Neural cell (in vitro differentiated cells): Measurements from ENCODE around the gene GLB1L2. TPM values are rescaled to one million over a fixed set of nuclear protein-coding genes. Genes with fewer than 3 reads are reported as not detected.

Experiments used
- H2AFZ ChIP-seq: fragments of 200-600, 300-800 bp; sonication (generic), shearing (Covaris generic); 2 replicates; pipeline ENCODE4 v1.6.0; 2014; ENCODE audit warnings: low read depth, mild to moderate bottlenecking, antibody characterized with exemption, low read length, moderate library complexity
- H3F3A ChIP-seq: fragments of 200-600 bp; shearing (Covaris generic); 2 replicates; pipeline ENCODE4 v1.6.1; 2016; ENCODE audit warnings: mild to moderate bottlenecking, moderate library complexity, mixed read lengths, antibody characterized with exemption, low read length; ENCODE audit not compliant: insufficient read depth, poor library complexity, severe bottlenecking
- H3K27ac ChIP-seq: fragments of 200-600, 300-800 bp; sonication (generic), shearing (Covaris generic); 2 replicates; pipeline ENCODE4 v1.5.1; 2014; ENCODE audit warnings: mild to moderate bottlenecking, low read length, moderate library complexity
- H3K27me3 ChIP-seq: fragments of 300-800, 200-600 bp; sonication (generic), shearing (Covaris generic); 2 replicates; pipeline ENCODE4 v1.6.0; 2014; ENCODE audit warnings: mild to moderate bottlenecking, low read depth, low read length, moderate library complexity; ENCODE audit not compliant: insufficient read depth
- H3K36me3 ChIP-seq: fragments of 300-800, 200-600 bp; sonication (generic), shearing (Covaris generic); 2 replicates; pipeline ENCODE4 v1.5.1; 2014; ENCODE audit warnings: mild to moderate bottlenecking, antibody characterized with exemption, low read length, moderate library complexity; ENCODE audit not compliant: insufficient read depth
- H3K4me2 ChIP-seq: fragments of 300-800, 200-600 bp; sonication (generic), shearing (Covaris generic); 2 replicates; pipeline ENCODE4 v1.6.0; 2014; ENCODE audit warnings: mild to moderate bottlenecking, low read length
- H3K4me3 ChIP-seq: fragments of 300-800, 200-600 bp; sonication (generic), shearing (Covaris generic); 2 replicates; pipeline ENCODE4 v1.5.1; 2014; ENCODE audit warnings: mild to moderate bottlenecking, low read length, moderate library complexity
- H3K79me2 ChIP-seq: fragments of 200-600 bp; shearing (Covaris generic); replicated peaks from 2 replicates; pipeline ENCODE4 v1.6.0; 2014; ENCODE audit warnings: mild to moderate bottlenecking, low read length, moderate library complexity; ENCODE audit not compliant: insufficient read depth
- H3K9ac ChIP-seq: fragments of 300-800, 200-600 bp; sonication (generic), shearing (Covaris generic); 2 replicates; pipeline ENCODE4 v1.6.1; 2016; ENCODE audit warnings: mild to moderate bottlenecking, low read length, mixed read lengths
- H3K9me2 ChIP-seq: fragments of 200-600 bp; shearing (Covaris generic); 2 replicates; pipeline ENCODE4 v1.6.1; 2016; ENCODE audit warnings: mild to moderate bottlenecking, low read length, mixed read lengths; ENCODE audit not compliant: insufficient read depth
- H3K9me3 ChIP-seq: fragments of 200-600, 300-800 bp; sonication (generic), shearing (Covaris generic); 2 replicates; pipeline ENCODE4 v1.6.1; 2016; ENCODE audit warnings: mild to moderate bottlenecking, mixed run types, low read length, moderate library complexity, mixed read lengths
- H4K20me1 ChIP-seq: fragments of 200-600 bp; shearing (Covaris generic); 2 replicates; pipeline ENCODE4 v1.6.1; 2016; ENCODE audit warnings: mild to moderate bottlenecking, mixed run types; ENCODE audit not compliant: insufficient read depth
- CTCF ChIP-seq: fragments of 450-650 bp; IDR thresholded peaks from 2 replicates; pipeline ENCODE4 v1.5.1; 2014; ENCODE audit warnings: antibody characterized with exemption, mild to moderate bottlenecking, moderate library complexity; ENCODE audit not compliant: poor library complexity, severe bottlenecking
- EP300 ChIP-seq: fragments of 450-650 bp; conservative IDR thresholded peaks from 2 replicates; pipeline ENCODE4 v1.6.1; 2014; ENCODE audit warnings: antibody characterized with exemption, mild to moderate bottlenecking, moderate library complexity; ENCODE audit not compliant: poor library complexity, severe bottlenecking
- EZH2 ChIP-seq: fragments of 200-600, 300-800 bp; shearing (Covaris generic), sonication (generic); IDR thresholded peaks from 2 replicates; pipeline ENCODE4 v1.6.1; 2014; ENCODE audit warnings: antibody characterized with exemption, low read length, borderline replicate concordance, mild to moderate bottlenecking; ENCODE audit not compliant: insufficient read depth, poor library complexity, severe bottlenecking
- MXI1 ChIP-seq: fragments of 450-650 bp; conservative IDR thresholded peaks from 2 replicates; pipeline ENCODE4 v1.6.1; 2014; ENCODE audit warnings: antibody characterized with exemption, mild to moderate bottlenecking; ENCODE audit not compliant: poor library complexity, severe bottlenecking
- POLR2AphosphoS5 ChIP-seq: IDR thresholded peaks from 2 replicates; pipeline ENCODE4 v1.6.1; 2012
- RAD21 ChIP-seq: fragments of 450-650 bp; conservative IDR thresholded peaks from 2 replicates; pipeline ENCODE4 v1.6.1; 2014; ENCODE audit warnings: antibody characterized with exemption, mild to moderate bottlenecking, moderate library complexity
- REST ChIP-seq: IDR thresholded peaks from 2 replicates; pipeline ENCODE4 v1.6.1; 2012; ENCODE audit warnings: borderline replicate concordance
- SMC3 ChIP-seq: fragments of 450-650 bp; conservative IDR thresholded peaks from 2 replicates; pipeline ENCODE4 v1.6.1; 2014; ENCODE audit warnings: antibody characterized with exemption, mild to moderate bottlenecking, moderate library complexity; ENCODE audit not compliant: poor library complexity
- TAF1 ChIP-seq: IDR thresholded peaks from 2 replicates; pipeline ENCODE4 v1.6.1; 2012; ENCODE audit warnings: low read depth
- polyA plus RNA-seq: library from polyadenylated mRNA; depleted of rRNA; stranded (reverse); fragments of >200 nt; gene quantifications from 2 replicates; pipeline ENCODE4 v1.2.3, GENCODE V29; 2014

GLB1L2 gene
- polyA plus RNA-seq, 1 donor from 2014 or later, result 1.6 TPM

- Histone ChIP-seq H3K4me2 (no peak overlapping the region), H3F3A (no peaks in the 10 kb centered on the region), H3K9me3 (no peaks in the 10 kb centered on the region), H2AFZ (no peak overlapping the region), H3K9me2 (no peaks in the 10 kb centered on the region), H3K79me2 (no peaks in the 10 kb centered on the region), H3K36me3 (no peaks in the 10 kb centered on the region), H4K20me1 (no peaks in the 10 kb centered on the region), H3K9ac (no peak overlapping the region), H3K27ac (no peak overlapping the region), H3K4me3 (no peak overlapping the region), H3K27me3 (no peaks in the 10 kb centered on the region)
- TF ChIP-seq SMC3 (no peak), TAF1 (no peak), CTCF (no peak), POLR2AphosphoS5 (no peak), RAD21 (no peak), MXI1 (no peak), REST (no peak), EP300 (no peak), EZH2 (no peak)
These were observed 6.9 kb downstream of the GLB1L2 start for GRCh38 chr11:134338654-134339053.

GRCh38 chr11:134339756-134340155 lies 8.0 kb downstream of the GLB1L2 start:
- no peak overlapping the region for H3K27ac ChIP-seq
- H3K9me3 ChIP-seq, result no peaks in the 10 kb centered on the region
- H4K20me1 ChIP-seq, result no peaks in the 10 kb centered on the region
- no peak for TF ChIP-seq SMC3
- TF ChIP-seq REST, result no peak
- TF ChIP-seq MXI1, result no peak
- TF ChIP-seq POLR2AphosphoS5, result no peak
- no peak for TF ChIP-seq EP300
- no peak overlapping the region for H3K4me3 ChIP-seq
- no peak overlapping the region for H2AFZ ChIP-seq
- H3K36me3 ChIP-seq, result no peaks in the 10 kb centered on the region
- H3K4me2 ChIP-seq, result no peak overlapping the region
- H3K9ac ChIP-seq, result no peak overlapping the region
- H3K27me3 ChIP-seq, result no peaks in the 10 kb centered on the region
- no peaks in the 10 kb centered on the region for H3K9me2 ChIP-seq
- H3K79me2 ChIP-seq, result no peaks in the 10 kb centered on the region
- H3F3A ChIP-seq, result no peaks in the 10 kb centered on the region
